PC-3 (cell line): ENCODE measurements around the gene ZBED4. TPM values are rescaled to one million over a fixed set of nuclear protein-coding genes. Genes with fewer than 3 reads are reported as not detected.

Source experiments
- ATAC-seq: fragments of 200-7000 bp; cut with Tn5 transposase; 2 replicates; pipeline ENCODE4 v1.9.1; 2020; ENCODE audit warnings: mild to moderate bottlenecking, moderate library complexity
- BruUV-seq: library from RNA; stranded (reverse); fragments of 400-500 nt; replicated peaks from 2 replicates; lab custom pipeline; 2021; lab: Mats Ljungman, UMichigan
- CTCF ChIA-PET: fragments of 300-600 bp; sonication (Branson Sonifier 250); formaldehyde crosslinking; loops from one replicate; lab custom pipeline; 2022; ENCODE audit warnings: antibody characterized with exemption; lab: Charles Lee
- POLR2A ChIA-PET: fragments of 300-600 bp; sonication (Branson Sonifier 250); formaldehyde crosslinking; loops from one replicate; lab custom pipeline; 2022; ENCODE audit warnings: antibody characterized with exemption; ENCODE audit not compliant: unreplicated experiment; lab: Charles Lee
- DNase-seq: peaks from one replicate; pipeline ENCODE4 v3.0.0-alpha.2; 2015
- H2AFZ ChIP-seq: fragments of 300-600 bp; sonication (generic); 2 replicates; pipeline ENCODE4 v1.6.0; 2016; ENCODE audit warnings: antibody characterized with exemption, low read length
- H3F3A ChIP-seq: fragments of 300-600 bp; sonication (generic); one replicate; pipeline ENCODE4 v1.6.0; 2017; ENCODE audit warnings: antibody characterized with exemption, low read length, control low read depth, mild to moderate bottlenecking; ENCODE audit not compliant: unreplicated experiment
- H3K27ac ChIP-seq: fragments of 300-600 bp; sonication (generic); 2 replicates; pipeline ENCODE4 v1.5.1; 2016; ENCODE audit warnings: mild to moderate bottlenecking, low read length
- H3K27me3 ChIP-seq: fragments of 300-600 bp; sonication (generic); 2 replicates; pipeline ENCODE4 v1.6.1; 2016; ENCODE audit warnings: low read length, mixed read lengths
- H3K36me3 ChIP-seq: fragments of 300-600 bp; sonication (generic); 2 replicates; pipeline ENCODE4 v1.6.1; 2016; ENCODE audit warnings: low read depth, mixed run types, low read length, mixed read lengths
- H3K4me1 ChIP-seq: fragments of 300-600 bp; sonication (generic); 2 replicates; pipeline ENCODE4 v1.5.1; 2016; ENCODE audit warnings: low read length; ENCODE audit not compliant: insufficient read depth
- H3K4me2 ChIP-seq: fragments of 300-600 bp; sonication (generic); 2 replicates; pipeline ENCODE4 v1.6.0; 2016; ENCODE audit warnings: low read length
- H3K4me3 ChIP-seq: fragments of 300-600 bp; sonication (generic); 2 replicates; pipeline ENCODE4 v1.5.1; 2016; ENCODE audit warnings: mild to moderate bottlenecking, low read length, mixed read lengths
- H3K79me2 ChIP-seq: fragments of 300-600 bp; sonication (generic); 2 replicates; pipeline ENCODE4 v1.6.1; 2017; ENCODE audit warnings: low read length, mixed read lengths
- H3K9ac ChIP-seq: fragments of 300-600 bp; sonication (generic); 2 replicates; pipeline ENCODE4 v1.6.0; 2016; ENCODE audit warnings: mild to moderate bottlenecking, low read length
- H3K9me2 ChIP-seq: fragments of 300-600 bp; sonication (generic); replicated peaks from 2 replicates; pipeline ENCODE4 v1.6.1; 2016; ENCODE audit warnings: mixed run types, low read length, mixed read lengths
- H3K9me3 ChIP-seq: fragments of 300-600 bp; sonication (generic); 2 replicates; pipeline ENCODE4 v1.6.1; 2016; ENCODE audit warnings: low read length, mixed read lengths
- H4K20me1 ChIP-seq: fragments of 300-600 bp; sonication (generic); 2 replicates; pipeline ENCODE4 v1.6.1; 2016; ENCODE audit warnings: low read length, mixed read lengths
- CTCF ChIP-seq: fragments of 300-600 bp; sonication (generic); conservative IDR thresholded peaks from 2 replicates; pipeline ENCODE4 v1.5.1; 2017; ENCODE audit warnings: antibody characterized with exemption, low read depth, mild to moderate bottlenecking, low read length
- EZH2 ChIP-seq: fragments of 300-600 bp; sonication (generic); IDR thresholded peaks from one replicate; pipeline ENCODE4 v1.6.1; 2017; ENCODE audit warnings: antibody characterized with exemption, mild to moderate bottlenecking, low read length; ENCODE audit not compliant: unreplicated experiment
- EZH2phosphoT487 ChIP-seq: fragments of 300-600 bp; sonication (generic); IDR thresholded peaks from 2 replicates; pipeline ENCODE4 v1.6.1; 2018; ENCODE audit warnings: mild to moderate bottlenecking, antibody characterized with exemption, low read length, borderline replicate concordance
- intact Hi-C: fragments of 100-400 bp; cut with micrococcal nuclease; formaldehyde crosslinking; loops from 2 replicates; pipeline ENCODE4 v1.9.0; 2023
- total RNA-seq: library from RNA; depleted of rRNA; stranded (reverse); fragments of >200 nt; gene quantifications from 2 replicates; pipeline ENCODE4 v1.2.3, GENCODE V29; 2014

The ZBED4 gene
- total RNA-seq, 1 experiment from 2014 or later: 11.5 TPM

GRCh38 chr22:49824185-49824925 is 29.3 kb upstream of the ZBED4 start:
- peaks cover 13% of the 10 kb centered on the region; the same call in 1 of the 2 replicates for H3K36me3 ChIP-seq
- TF ChIP-seq EZH2phosphoT487 (no peak), EZH2 (no peak), CTCF (no peak)
- no peak overlapping the region for H3K4me3 ChIP-seq
- peaks cover 43% of the 10 kb centered on the region for H4K20me1 ChIP-seq
- H3K4me1 ChIP-seq: peaks cover 12% of the 10 kb centered on the region
- no peaks in the 10 kb centered on the region for H3K27me3 ChIP-seq
- no peak overlapping the region for H2AFZ ChIP-seq
- no peak overlapping the region for H3K27ac ChIP-seq
- intact Hi-C loops: no loop called here
- no peak overlapping the region for H3K9ac ChIP-seq
- no peaks in the 10 kb centered on the region for H3K9me2 ChIP-seq
- no peaks in the 10 kb centered on the region for H3F3A ChIP-seq
- ChIA-PET POLR2A (no interaction called here), CTCF (no interaction called here)
- H3K4me2 ChIP-seq: no peak overlapping the region
- no peaks in the 10 kb centered on the region for H3K9me3 ChIP-seq
- ATAC-seq: no peak
- no peak for DNase-seq
- BruUV-seq: no TSS peak
- peaks cover 78% of the 10 kb centered on the region for H3K79me2 ChIP-seq

GRCh38 chr22:49824936-49825335 is 28.7 kb upstream of the ZBED4 start:
- no peaks in the 10 kb centered on the region for H3F3A ChIP-seq
- peaks cover 13% of the 10 kb centered on the region; the same call in 1 of the 2 replicates for H3K36me3 ChIP-seq
- ATAC-seq (no peak), DNase-seq (no peak)
- H3K4me3 ChIP-seq: peak overlapping the region; percentile 95; the same call in 1 of the 2 replicates
- intact Hi-C loops: no loop called here
- no peaks in the 10 kb centered on the region for H3K27me3 ChIP-seq
- H3K27ac ChIP-seq: no peak overlapping the region; the same call in 1 of the 2 replicates
- peaks cover 43% of the 10 kb centered on the region for H4K20me1 ChIP-seq
- H2AFZ ChIP-seq: no peak overlapping the region
- no peak for TF ChIP-seq CTCF
- TF ChIP-seq EZH2: no peak
- no peak for TF ChIP-seq EZH2phosphoT487
- H3K9me3 ChIP-seq: no peaks in the 10 kb centered on the region
- no TSS peak for BruUV-seq
- peaks cover 17% of the 10 kb centered on the region for H3K4me1 ChIP-seq
- peaks cover 72% of the 10 kb centered on the region for H3K79me2 ChIP-seq
- H3K9ac ChIP-seq: no peak overlapping the region
- H3K9me2 ChIP-seq: no peaks in the 10 kb centered on the region
- ChIA-PET CTCF (no interaction called here), POLR2A (no interaction called here)
- H3K4me2 ChIP-seq: peak overlapping the region; percentile 99

- H4K20me1 ChIP-seq: peaks cover 40% of the 10 kb centered on the region
- peak overlapping the region; percentile 99 for H3K4me2 ChIP-seq
- H3K9me2 ChIP-seq: no peaks in the 10 kb centered on the region
- CTCF ChIA-PET: no interaction called here
- peaks cover 67% of the 10 kb centered on the region for H3K79me2 ChIP-seq
- intact Hi-C loops: no loop called here
- H3K9ac ChIP-seq: peak overlapping the region; percentile 91
- H3K27me3 ChIP-seq: no peaks in the 10 kb centered on the region
- BruUV-seq: no TSS peak
- POLR2A ChIA-PET: no interaction called here
- ATAC-seq: 0 out of 2 replicates have a peak, but pooled peaks have one; percentile 7
- no peaks in the 10 kb centered on the region for H3F3A ChIP-seq
- H3K9me3 ChIP-seq: no peaks in the 10 kb centered on the region
- H3K27ac ChIP-seq: peak overlapping the region; percentile 34
- TF ChIP-seq EZH2phosphoT487: no peak
- no peak for TF ChIP-seq EZH2
- no peak for TF ChIP-seq CTCF
- DNase-seq: peak; percentile 49
- H2AFZ ChIP-seq: no peak overlapping the region
- peak overlapping the region; percentile 95 for H3K4me3 ChIP-seq
- H3K36me3 ChIP-seq: peaks cover 13% of the 10 kb centered on the region; the same call in 1 of the 2 replicates
- peaks cover 17% of the 10 kb centered on the region for H3K4me1 ChIP-seq
Measured at GRCh38 chr22:49825436-49825835, 28.2 kb upstream of the ZBED4 start.
